Body of pancreas (tissue), 4 donors: ENCODE measurements around the gene POLDIP3. TPM values are rescaled to one million over a fixed set of nuclear protein-coding genes. Genes with fewer than 3 reads are reported as not detected.

Source experiments
- ATAC-seq: fragments of 150-250 bp; one replicate; pipeline ENCODE4 v1.9.1; 2016
- DNase-seq, 4 donors: peaks; one replicate each; pipeline ENCODE4 v3.0.0-alpha.2; 2019
- H3K27ac ChIP-seq, 4 donors: fragments of 200-600 bp; sonication (generic); 1 replicate in 3 of 4; 2 replicates in 1 of 4; pipeline versions ENCODE4 v1.5.1 to v1.6.1; 2016 to 2019; ENCODE audit warnings: mild to moderate bottlenecking in 1 of 4, mixed read lengths in 1 of 4, moderate library complexity in 1 of 4
- H3K27me3 ChIP-seq, 2 donors: fragments of 200-600 bp; sonication (generic); one replicate each; pipeline ENCODE4 v1.6.0; 2016; ENCODE audit warnings: mild to moderate bottlenecking in 1 of 2
- H3K36me3 ChIP-seq, 2 donors: fragments of 200-600 bp; sonication (generic); replicated peaks in 1 of 2; 2 replicates each; pipeline ENCODE4 v1.5.1; 2016; ENCODE audit warnings: low read depth in 2 of 2; ENCODE audit not compliant: insufficient read depth in 1 of 2
- H3K4me1 ChIP-seq: fragments of 200-600 bp; sonication (generic); one replicate; pipeline ENCODE4 v1.6.0; 2016
- H3K4me3 ChIP-seq, 2 donors: fragments of 200-600 bp; sonication (generic); 1 replicate in 1 of 2; 2 replicates in 1 of 2; pipeline ENCODE4 v1.5.1; 2016 to 2019
- H3K9me3 ChIP-seq, 3 donors: fragments of 200-600 bp; sonication (generic); 1 replicate in 2 of 3; 2 replicates in 1 of 3; pipeline ENCODE4 v1.5.1; 2016
- POLR2A ChIP-seq, 3 donors: fragments of 450-650 bp; IDR thresholded peaks; one replicate each; pipeline ENCODE4 v1.6.1; 2016; ENCODE audit warnings: antibody characterized with exemption in 3 of 3, mild to moderate bottlenecking in 2 of 3
- WGBS, 2 donors: methylation state at CpG; one replicate each; pipeline ENCODE4 v1.1.5; 2017; 5-methylcytosine and 5-hydroxymethylcytosine counted together
- intact Hi-C: fragments of 100-400 bp; cut with DNase I; formaldehyde crosslinking; loops from one replicate; pipeline ENCODE4 v1.15.1; 2023
- total RNA-seq, 2 donors: library from RNA; depleted of rRNA; stranded (reverse); fragments of >200 nt; gene quantifications; one replicate each; pipeline ENCODE4 v1.1.0, GENCODE V29; 2016
- TF ChIP-seq, protein P1 (sequence below), 7 experiments: fragments of 450-650 bp in 4 of 7; fragments of 200-600 bp in 3 of 7; sonication (generic) in 3 of 7; IDR thresholded peaks; one replicate each; pipeline ENCODE4 v1.5.1; 2016 to 2019; ENCODE audit warnings: antibody characterized with exemption in 7 of 7

Gene POLDIP3
- total RNA-seq, 2 donors from 2014 or later = 23.1 to 30.6 TPM

DNA sequence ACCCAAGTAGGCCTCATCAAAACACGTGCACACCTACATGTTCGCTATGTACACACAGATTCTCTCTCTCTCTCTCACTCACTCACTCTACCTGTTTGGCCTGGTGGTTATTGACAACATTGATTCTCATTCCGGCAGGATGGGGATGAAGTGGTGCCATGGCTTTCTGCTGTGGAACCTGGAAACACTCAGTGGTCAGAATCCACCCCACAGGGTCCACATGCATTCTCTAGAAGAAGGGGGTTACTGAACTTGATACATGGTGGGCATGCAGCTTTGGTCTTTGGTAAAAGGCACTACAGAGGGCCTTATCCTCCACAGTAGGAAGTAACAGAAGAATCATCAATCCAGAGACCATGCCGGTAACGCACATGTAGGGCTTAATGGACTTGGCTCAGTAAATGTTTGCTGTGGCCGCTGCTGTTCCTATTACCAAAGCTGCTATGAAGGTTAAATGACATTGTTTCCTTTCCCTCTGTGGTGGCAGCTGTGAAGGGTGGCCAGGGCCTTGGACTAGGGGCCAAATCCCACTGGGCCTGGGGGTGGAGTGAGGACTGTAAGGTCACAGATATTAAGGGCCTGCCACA, 12.7 kb downstream of the POLDIP3 start:
- H3K9me3 ChIP-seq = no peaks in the 10 kb centered on the region
- WGBS, 2 donors = 60 to 61% methylated on average over 6 of the region's 6 CpGs
- H3K4me1 ChIP-seq = peaks cover 48% of the 10 kb centered on the region
- H3K27me3 ChIP-seq = no peaks in the 10 kb centered on the region
- DNase-seq = no peak
- TF ChIP-seq, protein P1, sequence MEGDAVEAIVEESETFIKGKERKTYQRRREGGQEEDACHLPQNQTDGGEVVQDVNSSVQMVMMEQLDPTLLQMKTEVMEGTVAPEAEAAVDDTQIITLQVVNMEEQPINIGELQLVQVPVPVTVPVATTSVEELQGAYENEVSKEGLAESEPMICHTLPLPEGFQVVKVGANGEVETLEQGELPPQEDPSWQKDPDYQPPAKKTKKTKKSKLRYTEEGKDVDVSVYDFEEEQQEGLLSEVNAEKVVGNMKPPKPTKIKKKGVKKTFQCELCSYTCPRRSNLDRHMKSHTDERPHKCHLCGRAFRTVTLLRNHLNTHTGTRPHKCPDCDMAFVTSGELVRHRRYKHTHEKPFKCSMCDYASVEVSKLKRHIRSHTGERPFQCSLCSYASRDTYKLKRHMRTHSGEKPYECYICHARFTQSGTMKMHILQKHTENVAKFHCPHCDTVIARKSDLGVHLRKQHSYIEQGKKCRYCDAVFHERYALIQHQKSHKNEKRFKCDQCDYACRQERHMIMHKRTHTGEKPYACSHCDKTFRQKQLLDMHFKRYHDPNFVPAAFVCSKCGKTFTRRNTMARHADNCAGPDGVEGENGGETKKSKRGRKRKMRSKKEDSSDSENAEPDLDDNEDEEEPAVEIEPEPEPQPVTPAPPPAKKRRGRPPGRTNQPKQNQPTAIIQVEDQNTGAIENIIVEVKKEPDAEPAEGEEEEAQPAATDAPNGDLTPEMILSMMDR (IDR thresholded peaks at IDR 0.05) = no peak
- TF ChIP-seq POLR2A (IDR thresholded peaks at IDR 0.05) = no peak
- ATAC-seq = no peak
- intact Hi-C loops = no loop called here
- H3K36me3 ChIP-seq = peaks cover 10 to 28% of the 10 kb centered on the region in 2 donors
- H3K4me3 ChIP-seq = no peak overlapping the region
- H3K27ac ChIP-seq = peak overlapping the region in 2 of 4 donors; percentile 78 to 87

DNA sequence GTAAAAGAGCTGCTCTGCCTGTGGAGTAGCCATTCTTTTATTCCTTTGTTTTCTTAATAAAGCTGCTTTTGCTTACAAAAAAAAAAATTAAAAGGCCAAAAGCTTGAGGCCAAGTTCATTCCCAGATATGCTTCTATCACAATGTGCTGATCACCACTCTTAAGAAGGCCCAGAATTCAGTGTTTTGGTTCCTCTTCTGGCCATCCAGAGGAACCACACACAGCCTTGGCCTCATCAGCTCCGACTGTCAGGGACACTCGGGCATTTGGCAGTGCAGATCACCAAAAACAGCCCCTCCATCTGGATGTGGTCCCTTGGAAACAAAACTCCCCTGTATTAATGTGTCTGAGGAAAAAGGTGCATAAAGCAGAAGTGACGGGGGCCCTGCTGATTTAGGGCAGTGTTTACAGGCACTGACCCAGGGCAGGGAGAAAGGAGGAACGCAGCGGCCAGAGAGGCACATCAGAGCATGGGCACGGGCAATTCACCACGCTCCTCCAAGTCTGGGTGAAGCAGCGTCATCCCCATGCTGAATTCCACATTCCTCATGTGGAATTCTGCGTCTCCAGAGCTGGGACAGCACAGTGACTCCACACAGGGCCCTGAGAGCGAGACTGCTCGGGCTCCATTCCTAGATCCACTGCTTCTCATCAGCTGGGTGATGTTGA, 17.7 kb downstream of the POLDIP3 start:
- Histone ChIP-seq H3K36me3 (peaks cover 14 to 52% of the 10 kb centered on the region in 2 donors), H3K27me3 (no peaks in the 10 kb centered on the region), H3K4me3 (no peak overlapping the region), H3K27ac (no peak overlapping the region), H3K9me3 (no peaks in the 10 kb centered on the region), H3K4me1 (peaks cover 4% of the 10 kb centered on the region)
- TF ChIP-seq POLR2A (IDR thresholded peaks at IDR 0.05) = no peak
- TF ChIP-seq, protein P1 (IDR thresholded peaks at IDR 0.05) = no peak
- DNase-seq (no peak), ATAC-seq (no peak)
- WGBS, 2 donors = 81 to 91% methylated on average over 10 to 11 of the region's 11 CpGs
- intact Hi-C loops = no loop called here

- peaks cover 11 to 50% of the 10 kb centered on the region in 2 donors for H3K36me3 ChIP-seq
- H3K4me3 ChIP-seq = no peak overlapping the region
- DNase-seq (no peak), ATAC-seq (no peak)
- intact Hi-C loops = no loop called here
- no peaks in the 10 kb centered on the region for H3K4me1 ChIP-seq
- no peak for TF ChIP-seq POLR2A (IDR thresholded peaks at IDR 0.05)
- H3K27me3 ChIP-seq = no peaks in the 10 kb centered on the region
- H3K9me3 ChIP-seq = no peaks in the 10 kb centered on the region
- H3K27ac ChIP-seq = no peak overlapping the region
- WGBS, 2 donors = 69 to 82% methylated on average over 5 of the region's 5 CpGs
Observed at GRCh38 chr22:42596336-42596735, 18.3 kb downstream of the POLDIP3 start.

DNA sequence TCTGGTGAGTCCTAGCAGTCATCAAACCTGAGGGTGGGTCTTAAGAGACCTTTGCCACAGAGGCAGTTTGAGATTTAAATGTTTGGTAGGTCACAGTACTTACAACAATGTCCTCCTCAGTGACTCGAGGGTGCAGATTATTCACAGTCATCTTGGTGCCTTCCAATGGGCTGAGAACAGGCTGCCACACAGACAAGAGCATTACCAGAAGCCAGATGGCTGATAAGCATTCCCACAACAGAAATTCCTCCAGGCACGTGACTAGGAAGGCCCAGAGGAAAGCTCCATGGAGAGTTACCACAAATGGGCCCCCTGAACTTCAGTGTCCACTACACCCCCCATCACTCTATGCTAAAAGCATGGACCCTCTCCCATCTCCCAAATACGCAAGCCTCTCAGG, 19.2 kb downstream of the POLDIP3 start:
- Histone ChIP-seq H3K4me3 (no peak overlapping the region), H3K27ac (no peak overlapping the region), H3K9me3 (no peaks in the 10 kb centered on the region), H3K36me3 (peaks cover 11 to 50% of the 10 kb centered on the region in 2 donors), H3K4me1 (no peaks in the 10 kb centered on the region), H3K27me3 (no peaks in the 10 kb centered on the region)
- WGBS, 2 donors = 49 to 75% methylated on average over 2 to 3 of the region's 3 CpGs
- DNase-seq (no peak), ATAC-seq (no peak)
- intact Hi-C loops = no loop called here
- TF ChIP-seq POLR2A (IDR thresholded peaks at IDR 0.05) = no peak
- TF ChIP-seq, protein P1 (IDR thresholded peaks at IDR 0.05) = no peak

DNA sequence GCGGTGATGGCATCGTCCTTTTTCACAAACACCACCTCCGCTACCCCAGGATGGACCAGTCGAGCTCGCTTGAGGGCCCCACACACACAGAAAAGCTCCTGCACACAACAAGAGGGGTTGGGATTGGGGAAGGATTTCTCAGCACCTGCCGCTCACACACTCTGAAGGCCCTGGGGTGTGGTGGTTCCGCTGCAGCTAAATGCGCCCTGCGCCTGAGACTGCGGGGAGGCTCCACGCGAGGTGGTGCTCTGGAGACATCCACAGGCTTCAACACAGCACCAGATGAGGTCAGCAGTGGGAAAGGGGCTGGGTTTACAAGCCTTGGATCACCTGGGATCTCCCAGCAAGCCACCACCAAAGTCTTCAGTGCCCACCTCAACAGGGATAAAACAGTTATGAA, 22.7 kb downstream of the POLDIP3 start:
- Histone ChIP-seq H3K4me1 (no peaks in the 10 kb centered on the region), H3K36me3 (peaks cover 6 to 41% of the 10 kb centered on the region in 2 donors), H3K27ac (no peak overlapping the region), H3K4me3 (no peak overlapping the region), H3K27me3 (no peaks in the 10 kb centered on the region), H3K9me3 (no peaks in the 10 kb centered on the region)
- ATAC-seq = no peak
- 92 to 96% methylated on average over 11 to 12 of the region's 12 CpGs for WGBS, 2 donors
- intact Hi-C loops = no loop called here
- DNase-seq = no peak
- TF ChIP-seq POLR2A (IDR thresholded peaks at IDR 0.05) = no peak
- TF ChIP-seq, protein P1 (IDR thresholded peaks at IDR 0.05) = no peak
